GM19452 (cell line): Measurements from ENCODE around the gene PLD6.
"Not testable (repeated sequence)": the region's sequence is repeated elsewhere in the genome, so short reads cannot be mapped to it uniquely, and the experiment has no call there.

Source experiments
- ATAC-seq: cut with Tn5 transposase; IDR thresholded peaks from one replicate; pipeline ENCODE4 v1.9.1; 2021; ENCODE audit not compliant: unreplicated experiment

PLD6 gene

GRCh38 chr17:17206124-17206912, at the start of gene PLD6:
PLD6 (minus strand) TSS chr17:17206333; CDS start chr17:17206286, 47 bp downstream.
- peak; percentile 51 for ATAC-seq

GRCh38 chr17:17255689-17256088, 49.6 kb upstream of the PLD6 start:
- not testable (repeated sequence) for ATAC-seq

GRCh38 chr17:17254036-17254435, 47.9 kb upstream of the PLD6 start:
- no peak for ATAC-seq

- no peak for ATAC-seq
Observed at GRCh38 chr17:17253406-17253805, 47.3 kb upstream of the PLD6 start.

GRCh38 chr17:17252149-17252661, 46.1 kb upstream of the PLD6 start:
- no peak for ATAC-seq

- ATAC-seq: no peak
Observed at GRCh38 chr17:17246879-17247278, 40.7 kb upstream of the PLD6 start.

GRCh38 chr17:17243163-17243562, 37.0 kb upstream of the PLD6 start:
- ATAC-seq: no peak

- ATAC-seq: no peak
Observed at GRCh38 chr17:17242246-17242645, 36.1 kb upstream of the PLD6 start.

GRCh38 chr17:17241656-17242055, 35.5 kb upstream of the PLD6 start:
- no peak for ATAC-seq

- no peak for ATAC-seq
Observed at GRCh38 chr17:17239832-17240231, 33.7 kb upstream of the PLD6 start.

- ATAC-seq: peak; percentile 81
Observed at GRCh38 chr17:17237026-17237799, 31.1 kb upstream of the PLD6 start, which contains the start of gene FLCN. FLCN (minus strand) TSS chr17:17237168; CDS start chr17:17228137, 9,031 bp downstream.

- peak; percentile 6 for ATAC-seq
Observed at GRCh38 chr17:17236295-17237025, 30.3 kb upstream of the PLD6 start.

GRCh38 chr17:17235212-17236174, 29.4 kb upstream of the PLD6 start:
- ATAC-seq: no peak

- ATAC-seq: no peak
Observed at GRCh38 chr17:17232303-17232621, 26.1 kb upstream of the PLD6 start.

GRCh38 chr17:17231621-17232302, 25.6 kb upstream of the PLD6 start:
- no peak for ATAC-seq

GRCh38 chr17:17229416-17230384, 23.6 kb upstream of the PLD6 start:
- no peak for ATAC-seq

GRCh38 chr17:17228521-17229279, 22.6 kb upstream of the PLD6 start:
- ATAC-seq: no peak
